GM19372 (cell line): ENCODE data around the gene PARD6B.
"Not testable (repeated sequence)": the region's sequence is repeated elsewhere in the genome, so short reads cannot be mapped to it uniquely, and the experiment has no call there.

Source experiments
- ATAC-seq: cut with Tn5 transposase; IDR thresholded peaks from one replicate; pipeline ENCODE4 v1.9.1; 2021; ENCODE audit warnings: mild to moderate bottlenecking, low read depth, moderate library complexity; ENCODE audit not compliant: unreplicated experiment

PARD6B gene

DNA sequence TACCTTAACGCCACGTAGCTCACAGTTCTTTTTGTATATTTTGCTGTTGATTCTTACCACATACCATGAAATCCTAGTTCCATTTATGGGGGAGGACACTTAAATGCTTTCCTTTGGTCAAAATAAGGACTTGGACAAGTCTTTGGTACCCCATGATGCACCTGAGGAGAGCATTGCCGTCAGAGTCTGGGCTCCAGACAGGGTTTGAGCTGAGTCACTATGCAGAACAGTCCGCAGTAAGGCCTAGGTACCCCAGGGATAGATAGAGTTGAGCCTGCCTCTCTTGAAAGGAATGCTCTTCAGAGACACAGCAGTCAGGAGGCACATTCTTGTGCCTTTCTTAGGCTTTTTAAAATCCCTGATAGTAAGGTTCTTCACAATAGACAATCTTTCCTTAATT is 6.0 kb downstream of the PARD6B start:
- no peak for ATAC-seq

DNA sequence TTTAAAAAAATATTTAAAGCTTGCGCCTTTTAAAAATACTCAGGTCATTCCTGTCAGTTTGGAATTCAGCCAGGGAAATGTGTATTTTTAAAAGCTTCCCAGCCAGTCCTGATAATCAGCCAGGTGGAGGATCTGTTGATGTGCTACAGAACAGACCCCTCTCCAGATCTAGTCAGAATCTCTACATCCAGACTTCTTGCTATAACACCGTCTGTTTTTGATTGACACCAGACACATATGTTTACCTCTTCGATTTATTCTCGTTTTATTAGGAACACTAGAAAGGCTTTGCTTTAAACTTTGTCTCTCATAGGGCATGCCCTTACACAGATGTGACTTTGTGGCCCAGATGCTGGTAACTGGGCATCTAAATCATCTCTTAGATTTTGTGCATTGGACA is 11.7 kb downstream of the PARD6B start:
- no peak for ATAC-seq

DNA sequence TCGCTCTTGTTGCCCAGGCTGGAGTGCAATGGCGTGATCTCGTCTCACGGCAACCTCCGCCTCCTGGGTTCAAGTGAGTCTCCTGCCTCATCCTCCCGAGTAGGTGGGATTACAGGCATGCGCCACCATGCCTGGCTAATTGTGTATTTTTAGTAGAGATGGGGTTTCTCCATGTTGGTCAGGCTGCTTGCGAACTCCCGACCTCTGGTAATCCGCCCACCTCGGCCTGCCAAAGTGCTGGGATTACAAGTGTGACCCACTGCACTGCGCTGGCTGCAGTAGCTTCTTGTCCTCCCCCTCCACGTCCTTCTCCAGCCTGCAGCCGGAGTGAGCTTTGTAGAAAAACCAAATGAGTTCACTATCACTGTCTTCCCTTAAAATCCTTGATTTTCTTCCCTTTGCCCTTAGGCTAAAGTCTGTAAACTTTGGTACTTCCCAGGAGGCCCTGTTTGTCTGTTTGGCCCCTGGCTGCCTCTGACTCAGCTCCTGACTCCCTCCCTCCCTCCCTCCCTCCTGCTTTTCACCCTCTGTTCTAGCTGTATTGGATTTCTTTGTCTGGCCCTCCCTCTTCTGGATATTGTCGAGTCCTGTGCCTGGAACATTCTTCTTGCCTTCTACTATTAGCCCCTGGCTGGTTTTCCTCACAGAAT is 12.9 kb downstream of the PARD6B start:
- no peak for ATAC-seq

DNA sequence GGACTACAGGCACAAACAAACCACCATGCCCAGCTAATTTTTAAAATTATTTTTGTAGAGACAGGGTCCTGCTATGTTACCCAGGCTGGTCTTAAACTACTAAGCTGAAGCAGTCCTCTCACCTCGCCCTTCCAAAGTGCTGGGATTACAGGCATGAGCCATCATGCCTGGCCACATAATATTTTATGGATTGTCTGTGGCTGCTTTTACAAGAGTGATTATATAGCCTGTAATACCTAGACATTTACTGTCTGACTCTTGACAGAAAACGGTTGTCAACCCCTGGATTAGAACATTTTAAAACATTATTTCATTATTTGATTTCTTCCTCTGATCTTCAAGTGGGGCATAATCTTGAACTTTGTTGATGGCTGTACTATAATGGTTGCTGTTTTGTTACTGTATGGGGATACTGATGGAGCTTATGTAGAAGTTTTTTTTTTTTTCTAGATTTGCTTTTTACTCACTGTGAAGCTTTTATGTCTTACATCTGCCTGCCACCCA is 14.3 kb downstream of the PARD6B start:
- ATAC-seq: no peak

DNA sequence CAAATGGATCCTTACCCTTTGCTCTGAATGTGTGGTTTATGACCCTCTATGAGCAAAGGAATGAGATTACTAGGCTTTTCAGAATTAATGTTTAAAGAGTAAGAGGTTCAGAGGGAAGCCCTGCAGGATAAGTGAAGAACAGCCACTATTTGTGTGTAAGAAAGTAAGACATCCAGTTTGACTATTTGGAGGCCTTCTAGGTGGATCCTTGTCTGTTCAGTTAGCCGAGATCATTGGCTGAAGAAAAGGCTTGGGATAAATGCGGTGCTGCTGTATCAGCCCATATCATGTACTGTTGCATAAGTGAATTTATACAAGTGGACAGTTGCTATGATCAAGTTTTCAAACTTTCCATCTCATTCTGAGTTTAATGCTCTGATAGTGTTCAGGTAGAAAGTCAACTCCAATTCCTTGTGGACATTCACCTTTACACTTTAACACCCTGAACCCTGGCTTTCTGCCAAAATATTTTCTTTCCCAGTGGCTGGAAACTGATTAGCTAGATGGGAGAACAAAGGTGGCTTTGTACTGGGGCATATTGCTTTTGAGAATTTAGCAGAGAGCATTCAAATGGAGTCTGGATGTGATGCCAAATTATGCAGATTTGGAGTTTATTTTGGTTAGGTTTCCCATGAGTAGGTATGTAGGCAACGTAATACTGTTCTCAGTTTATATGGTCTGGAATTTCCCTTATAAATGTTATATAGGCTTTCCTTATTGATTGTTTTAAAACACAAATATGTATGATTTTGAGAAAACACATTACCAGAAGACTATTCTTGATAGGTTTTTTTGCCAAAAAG is 15.0 kb downstream of the PARD6B start:
- no peak for ATAC-seq

DNA sequence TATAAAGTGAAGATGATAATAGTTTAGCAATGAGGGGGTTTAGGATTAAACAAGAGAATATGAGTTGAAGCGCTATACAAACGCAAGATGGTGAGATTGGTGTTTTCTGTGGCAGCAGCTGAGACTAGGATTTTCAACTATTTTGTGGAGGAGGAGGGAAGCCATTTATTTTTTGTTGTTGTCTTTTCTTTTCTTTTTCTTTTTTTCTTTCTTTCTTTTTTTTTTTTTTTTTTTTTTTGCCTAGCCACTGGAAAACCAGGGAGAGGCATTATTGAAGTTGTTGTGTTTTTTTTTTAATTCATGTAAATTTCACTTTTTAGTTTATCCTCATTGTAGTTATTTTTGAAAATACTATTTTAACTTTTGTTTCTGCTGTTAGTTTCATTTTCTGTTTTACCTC is 15.9 kb downstream of the PARD6B start:
- ATAC-seq: no peak

DNA sequence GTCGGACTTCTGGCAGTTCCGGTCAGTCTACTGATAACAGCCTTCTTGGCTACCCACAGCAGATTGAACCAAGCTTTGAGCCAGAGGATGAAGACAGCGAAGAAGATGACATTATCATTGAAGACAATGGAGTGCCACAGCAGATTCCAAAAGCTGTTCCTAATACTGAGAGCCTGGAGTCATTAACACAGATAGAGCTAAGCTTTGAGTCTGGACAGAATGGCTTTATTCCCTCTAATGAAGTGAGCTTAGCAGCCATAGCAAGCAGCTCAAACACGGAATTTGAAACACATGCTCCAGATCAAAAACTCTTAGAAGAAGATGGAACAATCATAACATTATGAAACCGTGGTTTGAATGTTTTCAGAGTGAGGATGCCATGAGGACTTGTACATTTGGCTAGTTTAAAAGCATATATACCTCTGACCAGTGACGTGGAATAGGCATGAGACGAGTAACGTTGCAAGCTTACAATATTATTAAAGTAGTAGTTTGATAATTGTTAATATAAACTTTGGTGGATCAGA is 18.8 kb downstream of the PARD6B start:
- ATAC-seq: no peak

- ATAC-seq: no peak
Observed at GRCh38 chr20:50753152-50753551, 21.8 kb downstream of the PARD6B start.

GRCh38 chr20:50754420-50754819 is 23.0 kb downstream of the PARD6B start:
- no peak for ATAC-seq

DNA sequence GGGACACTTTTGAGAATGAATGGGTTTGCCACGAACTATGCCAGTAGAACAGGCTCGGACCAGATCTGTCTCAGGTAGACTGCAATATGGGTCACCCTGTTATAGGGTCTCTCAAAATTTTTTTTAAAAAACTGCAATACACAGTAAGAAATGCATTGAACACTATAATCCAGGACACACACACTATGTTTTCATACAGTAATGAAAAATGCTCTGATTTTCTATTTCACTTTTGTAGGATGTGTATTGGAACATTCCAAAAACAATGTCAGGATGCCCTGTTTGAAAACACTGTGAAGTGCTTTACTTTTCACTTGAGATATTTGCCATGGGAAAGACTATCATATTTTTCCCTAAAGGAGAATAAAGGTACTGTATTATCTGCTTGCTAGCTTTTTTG is 25.1 kb downstream of the PARD6B start:
- ATAC-seq: no peak

- no peak for ATAC-seq
Observed at GRCh38 chr20:50758469-50758868, 27.1 kb downstream of the PARD6B start.

DNA sequence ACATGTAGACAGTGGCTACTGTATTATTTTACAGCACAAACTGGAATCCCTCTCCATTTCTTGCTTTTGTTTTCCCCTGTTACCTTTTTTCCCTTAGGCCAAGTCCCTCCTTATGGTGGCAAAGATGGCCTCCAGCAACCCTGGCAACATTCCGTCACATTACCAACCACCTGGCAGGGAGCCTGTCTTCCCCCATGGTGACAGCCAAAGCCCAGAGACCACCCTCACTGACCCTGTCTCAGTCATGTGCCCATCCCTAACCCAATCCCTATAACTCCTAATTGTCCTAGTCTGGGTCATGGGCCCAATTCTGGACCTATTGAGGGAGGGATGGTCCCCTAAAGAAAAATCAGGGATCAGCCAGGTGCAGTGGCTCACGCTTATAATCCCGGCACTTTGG is 27.6 kb downstream of the PARD6B start:
- ATAC-seq: no peak

- no peak for ATAC-seq
Observed at GRCh38 chr20:50759678-50760077, 28.3 kb downstream of the PARD6B start.

DNA sequence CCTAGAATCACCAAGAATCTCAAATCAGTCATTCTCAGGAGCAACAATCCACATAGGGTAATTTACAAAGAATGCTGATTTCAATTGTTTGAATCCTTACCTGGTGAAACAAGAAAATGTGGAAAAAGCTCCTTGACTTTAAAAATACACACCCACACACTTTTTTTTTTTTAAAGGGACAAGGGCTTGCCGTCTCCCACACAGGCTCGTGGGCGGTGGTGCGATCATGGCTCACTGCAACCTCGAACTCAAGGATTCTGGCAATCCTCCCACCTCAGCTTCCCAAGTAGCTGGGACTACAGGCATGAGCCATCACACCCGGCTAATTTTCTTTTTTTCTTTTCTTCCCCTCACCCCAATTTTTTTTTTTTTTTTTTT is 30.7 kb downstream of the PARD6B start:
- ATAC-seq: no peak

GRCh38 chr20:50762435-50763220 is 31.2 kb downstream of the PARD6B start:
- no peak for ATAC-seq

- ATAC-seq: not testable (repeated sequence)
Observed at GRCh38 chr20:50763550-50764458, 32.4 kb downstream of the PARD6B start.

- not testable (repeated sequence) for ATAC-seq
Observed at GRCh38 chr20:50765251-50765650, 33.9 kb downstream of the PARD6B start.

GRCh38 chr20:50765674-50766073 is 34.3 kb downstream of the PARD6B start:
- ATAC-seq: no peak

DNA sequence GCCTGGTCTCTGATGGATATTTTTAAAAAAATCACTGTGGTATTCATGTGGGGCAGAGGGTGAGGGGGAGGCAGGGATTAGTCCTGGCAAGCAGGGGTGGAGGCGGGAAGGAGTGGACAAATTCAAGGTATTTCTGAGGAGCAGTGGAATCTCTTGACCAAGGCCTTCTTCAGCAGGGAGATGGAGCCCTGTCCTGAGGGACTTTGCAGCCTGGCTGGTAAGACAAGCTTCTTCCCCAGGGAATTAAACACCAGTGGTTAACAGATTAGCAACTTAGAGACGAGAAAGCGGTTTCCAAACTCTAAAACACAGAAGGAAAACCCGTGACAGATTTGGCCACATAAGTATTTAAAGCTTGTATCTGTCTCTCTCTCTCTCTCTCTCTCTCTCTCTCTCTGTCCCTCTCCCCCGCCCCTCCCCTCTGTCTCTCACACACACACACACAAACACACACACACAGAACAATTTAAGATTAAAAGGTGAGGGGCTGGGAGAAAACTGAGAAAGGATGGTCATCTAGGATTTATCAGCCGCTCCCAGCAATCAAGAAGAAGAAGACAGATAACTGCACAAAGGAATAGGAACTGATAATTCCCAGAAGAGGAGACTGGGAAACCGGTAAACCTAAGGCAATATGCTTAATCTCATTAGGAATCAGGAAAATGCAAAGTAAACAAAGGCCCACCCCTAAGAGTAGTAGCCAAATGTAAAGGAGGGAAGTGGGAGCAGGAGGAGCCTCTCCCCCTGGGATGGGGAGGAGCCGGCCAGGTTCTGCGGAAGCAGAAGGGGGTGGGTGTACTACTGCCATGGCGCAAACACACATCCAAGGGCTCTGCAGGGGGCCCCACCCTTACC is 35.8 kb downstream of the PARD6B start:
- not testable (repeated sequence) for ATAC-seq
